Endothelial cell of umbilical vein (primary cell): ENCODE measurements around the gene MAPT. TPM values are rescaled to one million over a fixed set of nuclear protein-coding genes. Genes with fewer than 3 reads are reported as not detected.

Experiments used
- BruUV-seq: library from RNA; stranded (reverse); fragments of 400-500 nt; replicated peaks from 2 replicates; lab custom pipeline; 2021; lab: Mats Ljungman, UMichigan
- CTCF ChIA-PET: fragments of 300-600, 350-600 bp; sonication (Branson Sonifier 250); formaldehyde crosslinking; loops from one replicate; lab custom pipeline; 2021; ENCODE audit warnings: antibody characterized with exemption, inconsistent platforms; lab: Charles Lee
- POLR2A ChIA-PET: fragments of 300-600, 350-600 bp; sonication (Branson Sonifier 250); formaldehyde crosslinking; loops from one replicate; lab custom pipeline; 2021; ENCODE audit warnings: antibody characterized with exemption, inconsistent platforms; lab: Charles Lee
- DNase-seq: peaks from one replicate; pipeline ENCODE4 v3.0.0-alpha.2; 2011; ENCODE audit warnings: low read depth, low spot score
- FAIRE-seq: peaks from 2 replicates; lab custom pipeline; 2011; peaks lifted over from hg19 to GRCh38; lab: Jason Lieb, UNC
- H2AFZ ChIP-seq: 2 replicates; pipeline ENCODE4 v1.6.0; 2012; ENCODE audit warnings: low read depth, low read length, control low read depth, inconsistent platforms
- H3K27ac ChIP-seq: 2 replicates; pipeline ENCODE4 v1.5.1; 2011; ENCODE audit warnings: low read depth, mild to moderate bottlenecking, control low read depth, low read length, moderate library complexity; ENCODE audit not compliant: insufficient read depth
- H3K27me3 ChIP-seq, 2 experiments: 2 replicates each; pipeline versions ENCODE4 v1.6.0 to v1.6.1; 2011; ENCODE audit warnings: low read length in 2 of 2, mixed read lengths in 1 of 2; ENCODE audit not compliant: control insufficient read depth in 2 of 2, insufficient read depth in 2 of 2
- H3K36me3 ChIP-seq, 2 experiments: 2 replicates in 1 of 2; 3 replicates in 1 of 2; pipeline ENCODE4 v1.5.1; 2011; ENCODE audit warnings: low read length in 2 of 2, mild to moderate bottlenecking in 1 of 2, moderate library complexity in 1 of 2; ENCODE audit not compliant: control insufficient read depth in 2 of 2, insufficient read depth in 2 of 2; ENCODE audit errors: extremely low read depth in 1 of 2
- H3K4me1 ChIP-seq: 3 replicates; pipeline ENCODE4 v1.5.1; 2011; ENCODE audit warnings: mild to moderate bottlenecking, low read length; ENCODE audit not compliant: control insufficient read depth, insufficient read depth; ENCODE audit errors: extremely low read depth
- H3K4me2 ChIP-seq: 2 replicates; pipeline ENCODE4 v1.6.1; 2011; ENCODE audit warnings: low read length, control low read depth, mixed read lengths; ENCODE audit not compliant: insufficient read depth
- H3K4me3 ChIP-seq, 3 experiments: fragments of 200-600 bp in 1 of 3; sonication (generic), shearing (Covaris generic) in 1 of 3; replicated peaks in 1 of 3; 2 replicates each; pipeline ENCODE4 v1.5.1; 2011 to 2016; ENCODE audit warnings: control low read depth in 3 of 3, low read length in 3 of 3, mild to moderate bottlenecking in 2 of 3, inconsistent platforms in 1 of 3, low read depth in 1 of 3, moderate library complexity in 1 of 3; ENCODE audit not compliant: insufficient read depth in 1 of 3
- H3K79me2 ChIP-seq: 2 replicates; pipeline ENCODE4 v1.6.0; 2012; ENCODE audit warnings: low read length, inconsistent platforms; ENCODE audit not compliant: control insufficient read depth, insufficient read depth
- H3K9ac ChIP-seq: replicated peaks from 2 replicates; pipeline ENCODE3; 2011; ENCODE audit warnings: low read length, control low read depth; ENCODE audit not compliant: insufficient read depth; ENCODE audit errors: extremely low read depth
- H3K9me1 ChIP-seq: replicated peaks from 3 replicates; pipeline ENCODE4 v1.6.0; 2011; ENCODE audit warnings: mild to moderate bottlenecking, low read length; ENCODE audit not compliant: control insufficient read depth, insufficient read depth; ENCODE audit errors: extremely low read depth
- H3K9me3 ChIP-seq: replicated peaks from 2 replicates; pipeline ENCODE4 v1.5.1; 2012; ENCODE audit warnings: low read length, inconsistent platforms; ENCODE audit not compliant: control insufficient read depth, insufficient read depth
- H4K20me1 ChIP-seq: replicated peaks from 2 replicates; pipeline ENCODE3; 2011; ENCODE audit warnings: mild to moderate bottlenecking, low read length; ENCODE audit not compliant: control insufficient read depth, insufficient read depth; ENCODE audit errors: extremely low read depth
- JUN ChIP-seq: IDR thresholded peaks from 2 replicates; pipeline ENCODE4 v1.6.1; 2011; ENCODE audit warnings: borderline replicate concordance, low read depth; ENCODE audit not compliant: insufficient read length, insufficient read depth
- POLR2AphosphoS5 ChIP-seq: IDR thresholded peaks from 2 replicates; pipeline ENCODE4 v1.6.1; 2012; ENCODE audit warnings: low read depth, mild to moderate bottlenecking, control low read depth, low read length, moderate library complexity; ENCODE audit not compliant: insufficient read depth
- dilution Hi-C: fragments of 300-500 bp; cut with MboI; formaldehyde crosslinking; loops from one replicate; pipeline ENCODE4 v1.15.0; 2019; ENCODE audit warnings: low sequenced_read_pairs; ENCODE audit not compliant: extremely low pct_ligation_motif_present
- intact Hi-C: fragments of 100-400 bp; cut with micrococcal nuclease; formaldehyde crosslinking; loops from one replicate; pipeline ENCODE4 v1.10.0; 2022
- polyA plus RNA-seq, 4 experiments: library from polyadenylated mRNA; depleted of rRNA in 3 of 4; stranded (reverse) in 3 of 4; unstranded in 1 of 4; fragments of >200 nt; gene quantifications; 2 replicates each; pipeline versions ENCODE4 v1.2.1 to v1.2.3, GENCODE V29; 2011 to 2012; ENCODE audit warnings: missing spikeins in 1 of 4
- total RNA-seq: library from RNA; stranded (reverse); gene quantifications from 2 replicates; pipeline ENCODE4 v1.2.3, GENCODE V29; 2021
- TF ChIP-seq, protein P1 (sequence below): IDR thresholded peaks from 2 replicates; pipeline ENCODE4 v1.6.1; 2011; ENCODE audit not compliant: insufficient read depth, insufficient read length
- TF ChIP-seq, protein P2 (sequence below), 2 donors: IDR thresholded peaks; 1 replicate in 1 of 2; 2 replicates in 1 of 2; pipeline ENCODE4 v1.5.1; 2011; ENCODE audit warnings: low read length in 2 of 2, mild to moderate bottlenecking in 2 of 2, moderate library complexity in 2 of 2, control low read depth in 1 of 2, inconsistent platforms in 1 of 2, low read depth in 1 of 2; ENCODE audit not compliant: insufficient read depth in 1 of 2; ENCODE audit errors: extremely low read depth in 1 of 2

Gene MAPT
- total and polyA plus RNA-seq, 2 donors (not counting 3 experiments of a cell fraction or from before 2014, with no cell fraction given), result 0.04 to 0.51 TPM

DNA sequence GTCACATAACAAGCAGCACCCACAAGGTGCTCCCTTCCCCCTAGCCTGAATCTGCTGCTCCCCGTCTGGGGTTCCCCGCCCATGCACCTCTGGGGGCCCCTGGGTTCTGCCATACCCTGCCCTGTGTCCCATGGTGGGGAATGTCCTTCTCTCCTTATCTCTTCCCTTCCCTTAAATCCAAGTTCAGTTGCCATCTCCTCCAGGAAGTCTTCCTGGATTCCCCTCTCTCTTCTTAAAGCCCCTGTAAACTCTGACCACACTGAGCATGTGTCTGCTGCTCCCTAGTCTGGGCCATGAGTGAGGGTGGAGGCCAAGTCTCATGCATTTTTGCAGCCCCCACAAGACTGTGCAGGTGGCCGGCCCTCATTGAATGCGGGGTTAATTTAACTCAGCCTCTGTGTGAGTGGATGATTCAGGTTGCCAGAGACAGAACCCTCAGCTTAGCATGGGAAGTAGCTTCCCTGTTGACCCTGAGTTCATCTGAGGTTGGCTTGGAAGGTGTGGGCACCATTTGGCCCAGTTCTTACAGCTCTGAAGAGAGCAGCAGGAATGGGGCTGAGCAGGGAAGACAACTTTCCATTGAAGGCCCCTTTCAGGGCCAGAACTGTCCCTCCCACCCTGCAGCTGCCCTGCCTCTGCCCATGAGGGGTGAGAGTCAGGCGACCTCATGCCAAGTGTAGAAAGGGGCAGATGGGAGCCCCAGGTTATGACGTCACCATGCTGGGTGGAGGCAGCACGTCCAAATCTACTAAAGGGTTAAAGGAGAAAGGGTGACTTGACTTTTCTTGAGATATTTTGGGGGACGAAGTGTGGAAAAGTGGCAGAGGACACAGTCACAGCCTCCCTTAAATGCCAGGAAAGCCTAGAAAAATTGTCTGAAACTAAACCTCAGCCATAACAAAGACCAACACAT is 104.9 kb downstream of the MAPT start, which contains the start of gene STH:
Gene STH (plus strand): TSS at position 264 of the 913 bp plus-strand sequence. CDS start 30 bp downstream, at position 294.
- H3K27ac ChIP-seq, result no peak within 1 kb of the TSS
- no peaks in the 10 kb centered on the region for H3K9me3 ChIP-seq
- intact Hi-C loops, result no loop called here
- no peak within 1 kb of the TSS for H2AFZ ChIP-seq
- H3K4me2 ChIP-seq, result no peak within 1 kb of the TSS
- no peak within 1 kb of the TSS for H3K4me3 ChIP-seq
- no peak within 1 kb of the TSS for H3K9ac ChIP-seq
- no TSS peak for BruUV-seq
- H3K36me3 ChIP-seq, result no peaks in the 10 kb centered on the region
- FAIRE-seq (no peak), DNase-seq (no peak)
- dilution Hi-C loops, result no loop called here
- no peaks in the 10 kb centered on the region for H4K20me1 ChIP-seq
- H3K4me1 ChIP-seq, result no peaks in the 10 kb centered on the region
- CTCF ChIA-PET, result interaction anchor here (1.2 kb wide), 1 partner anchor 214 kb away, joined by 5 read pairs; no protein-coding TSS in a partner anchor
- POLR2A ChIA-PET, result no interaction called here
- no peaks in the 10 kb centered on the region for H3K27me3 ChIP-seq
- H3K79me2 ChIP-seq, result no peaks in the 10 kb centered on the region
- H3K9me1 ChIP-seq, result no peaks in the 10 kb centered on the region
- TF ChIP-seq POLR2AphosphoS5 (no peak), JUN (no peak)
- TF ChIP-seq, protein P1, sequence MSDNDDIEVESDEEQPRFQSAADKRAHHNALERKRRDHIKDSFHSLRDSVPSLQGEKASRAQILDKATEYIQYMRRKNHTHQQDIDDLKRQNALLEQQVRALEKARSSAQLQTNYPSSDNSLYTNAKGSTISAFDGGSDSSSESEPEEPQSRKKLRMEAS, result no peak

DNA sequence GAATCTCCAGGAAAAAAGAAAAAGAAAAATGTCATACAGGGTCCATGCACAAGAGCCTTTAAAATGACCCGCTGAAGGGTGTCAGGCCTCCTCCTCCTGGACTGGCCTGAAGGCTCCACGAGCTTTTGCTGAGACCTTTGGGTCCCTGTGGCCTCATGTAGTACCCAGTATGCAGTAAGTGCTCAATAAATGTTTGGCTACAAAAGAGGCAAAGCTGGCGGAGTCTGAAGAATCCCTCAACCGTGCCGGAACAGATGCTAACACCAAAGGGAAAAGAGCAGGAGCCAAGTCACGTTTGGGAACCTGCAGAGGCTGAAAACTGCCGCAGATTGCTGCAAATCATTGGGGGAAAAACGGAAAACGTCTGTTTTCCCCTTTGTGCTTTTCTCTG is 105.5 kb downstream of the MAPT start:
- H4K20me1 ChIP-seq, result no peaks in the 10 kb centered on the region
- TF ChIP-seq, protein P1, result no peak
- TF ChIP-seq, protein P2, sequence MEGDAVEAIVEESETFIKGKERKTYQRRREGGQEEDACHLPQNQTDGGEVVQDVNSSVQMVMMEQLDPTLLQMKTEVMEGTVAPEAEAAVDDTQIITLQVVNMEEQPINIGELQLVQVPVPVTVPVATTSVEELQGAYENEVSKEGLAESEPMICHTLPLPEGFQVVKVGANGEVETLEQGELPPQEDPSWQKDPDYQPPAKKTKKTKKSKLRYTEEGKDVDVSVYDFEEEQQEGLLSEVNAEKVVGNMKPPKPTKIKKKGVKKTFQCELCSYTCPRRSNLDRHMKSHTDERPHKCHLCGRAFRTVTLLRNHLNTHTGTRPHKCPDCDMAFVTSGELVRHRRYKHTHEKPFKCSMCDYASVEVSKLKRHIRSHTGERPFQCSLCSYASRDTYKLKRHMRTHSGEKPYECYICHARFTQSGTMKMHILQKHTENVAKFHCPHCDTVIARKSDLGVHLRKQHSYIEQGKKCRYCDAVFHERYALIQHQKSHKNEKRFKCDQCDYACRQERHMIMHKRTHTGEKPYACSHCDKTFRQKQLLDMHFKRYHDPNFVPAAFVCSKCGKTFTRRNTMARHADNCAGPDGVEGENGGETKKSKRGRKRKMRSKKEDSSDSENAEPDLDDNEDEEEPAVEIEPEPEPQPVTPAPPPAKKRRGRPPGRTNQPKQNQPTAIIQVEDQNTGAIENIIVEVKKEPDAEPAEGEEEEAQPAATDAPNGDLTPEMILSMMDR (IDR thresholded peaks at IDR 0.05; ENCODE audit: extremely low read depth in 1 of 2, insufficient read depth in 1 of 2, low read depth in 1 of 2, low read length in 2 of 2), result no peak
- dilution Hi-C loops (no loop called here), intact Hi-C loops (loop anchor here (5.0 kb wide), 1 partner anchor 192 kb away; the partner anchor contains the start of gene KANSL1)
- H3K4me3 ChIP-seq, result no peak overlapping the region
- no peaks in the 10 kb centered on the region for H3K79me2 ChIP-seq
- no peak overlapping the region for H3K9ac ChIP-seq
- BruUV-seq, result no TSS peak
- no peaks in the 10 kb centered on the region for H3K9me3 ChIP-seq
- H3K9me1 ChIP-seq, result no peaks in the 10 kb centered on the region
- H3K4me2 ChIP-seq, result no peak overlapping the region
- FAIRE-seq, result no peak
- H3K27me3 ChIP-seq, result no peaks in the 10 kb centered on the region
- no peak overlapping the region for H3K27ac ChIP-seq
- H3K36me3 ChIP-seq, result no peaks in the 10 kb centered on the region
- no peak overlapping the region for H2AFZ ChIP-seq
- no peak for DNase-seq
- ChIA-PET POLR2A (no interaction called here), CTCF (interaction anchor here (3.3 kb wide), 1 partner anchor 214 kb away, joined by 50 read pairs; no protein-coding TSS in a partner anchor)
- no peaks in the 10 kb centered on the region for H3K4me1 ChIP-seq
